Osteocyte (in vitro differentiated cells): ENCODE measurements around the gene CRTC3. TPM values are rescaled to one million over a fixed set of nuclear protein-coding genes. Genes with fewer than 3 reads are reported as not detected.
A peak's percentile ranks its signal among the peaks of the same experiment; 100 is the strongest.
"Not testable (repeated sequence)": the region's sequence is repeated elsewhere in the genome, so short reads cannot be mapped to it uniquely, and the experiment has no call there.

ENCODE experiments used
- DNase-seq: peaks from one replicate; pipeline ENCODE4 v3.0.0; 2021; ENCODE audit warnings: mixed read lengths; ENCODE audit not compliant: unreplicated experiment; ENCODE audit errors: extremely low spot score
- H3K27ac Mint-ChIP-seq: one replicate; pipeline ENCODE4 v1.8.0; 2021; ENCODE audit warnings: mild to moderate bottlenecking, mixed read lengths; ENCODE audit not compliant: unreplicated experiment
- H3K27me3 Mint-ChIP-seq: one replicate; pipeline ENCODE4 v1.8.0; 2021; ENCODE audit warnings: mixed read lengths; ENCODE audit not compliant: unreplicated experiment
- H3K36me3 Mint-ChIP-seq: one replicate; pipeline ENCODE4 v1.8.0; 2021; ENCODE audit warnings: mixed read lengths; ENCODE audit not compliant: unreplicated experiment
- H3K4me1 Mint-ChIP-seq: one replicate; pipeline ENCODE4 v1.8.0; 2021; ENCODE audit warnings: mixed read lengths; ENCODE audit not compliant: unreplicated experiment
- H3K4me3 Mint-ChIP-seq: one replicate; pipeline ENCODE4 v1.8.0; 2021; ENCODE audit warnings: mild to moderate bottlenecking, moderate library complexity, mixed read lengths; ENCODE audit not compliant: unreplicated experiment
- H3K9me3 Mint-ChIP-seq: one replicate; pipeline ENCODE4 v1.8.0; 2021; ENCODE audit warnings: mixed read lengths; ENCODE audit not compliant: unreplicated experiment
- total RNA-seq: library from RNA; stranded (reverse); gene quantifications from 2 replicates; pipeline ENCODE4 v1.2.1, GENCODE V29; 2021
- TF ChIP-seq, protein P1 (sequence below): fragments of 200-600 bp; sonication (generic); IDR thresholded peaks from 2 replicates; pipeline ENCODE4 v1.5.0; 2021; ENCODE audit warnings: antibody characterized with exemption, mild to moderate bottlenecking, moderate library complexity

The CRTC3 gene
- total RNA-seq, 1 donor from 2014 or later: 48.6 TPM

DNA sequence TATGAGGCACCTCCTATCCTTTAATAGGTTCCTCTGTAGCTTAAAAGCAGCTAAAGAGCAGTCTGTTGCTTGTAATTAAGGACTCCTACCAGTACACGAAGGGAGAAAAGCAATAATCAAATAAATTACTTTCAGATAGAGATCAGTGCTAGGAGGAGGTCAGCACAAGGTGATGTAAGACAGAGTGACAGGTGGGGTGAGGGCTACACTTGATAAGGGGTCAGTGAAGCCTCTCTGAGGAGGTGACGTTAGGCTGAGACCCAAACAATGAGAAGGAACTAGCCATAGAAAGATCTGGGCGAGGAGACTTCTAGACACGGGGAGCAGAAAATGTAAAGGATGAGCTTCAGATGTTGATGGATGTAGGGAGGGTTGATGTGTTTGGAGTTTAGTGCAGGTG lies 129.8 kb downstream of the CRTC3 start:
- peaks cover 19% of the 10 kb centered on the region for H3K4me1 Mint-ChIP-seq
- no peak overlapping the region for H3K27ac Mint-ChIP-seq
- H3K4me3 Mint-ChIP-seq: no peak overlapping the region

GRCh38 chr15:90660195-90660998 lies 130.7 kb downstream of the CRTC3 start:
- Mint-ChIP-seq H3K4me3 (no peak overlapping the region), H3K36me3 (no peaks in the 10 kb centered on the region), H3K27ac (peak overlapping the region; percentile 78), H3K9me3 (no peaks in the 10 kb centered on the region), H3K27me3 (no peaks in the 10 kb centered on the region), H3K4me1 (peaks cover 19% of the 10 kb centered on the region)
- no peak for DNase-seq
- TF ChIP-seq, protein P1, sequence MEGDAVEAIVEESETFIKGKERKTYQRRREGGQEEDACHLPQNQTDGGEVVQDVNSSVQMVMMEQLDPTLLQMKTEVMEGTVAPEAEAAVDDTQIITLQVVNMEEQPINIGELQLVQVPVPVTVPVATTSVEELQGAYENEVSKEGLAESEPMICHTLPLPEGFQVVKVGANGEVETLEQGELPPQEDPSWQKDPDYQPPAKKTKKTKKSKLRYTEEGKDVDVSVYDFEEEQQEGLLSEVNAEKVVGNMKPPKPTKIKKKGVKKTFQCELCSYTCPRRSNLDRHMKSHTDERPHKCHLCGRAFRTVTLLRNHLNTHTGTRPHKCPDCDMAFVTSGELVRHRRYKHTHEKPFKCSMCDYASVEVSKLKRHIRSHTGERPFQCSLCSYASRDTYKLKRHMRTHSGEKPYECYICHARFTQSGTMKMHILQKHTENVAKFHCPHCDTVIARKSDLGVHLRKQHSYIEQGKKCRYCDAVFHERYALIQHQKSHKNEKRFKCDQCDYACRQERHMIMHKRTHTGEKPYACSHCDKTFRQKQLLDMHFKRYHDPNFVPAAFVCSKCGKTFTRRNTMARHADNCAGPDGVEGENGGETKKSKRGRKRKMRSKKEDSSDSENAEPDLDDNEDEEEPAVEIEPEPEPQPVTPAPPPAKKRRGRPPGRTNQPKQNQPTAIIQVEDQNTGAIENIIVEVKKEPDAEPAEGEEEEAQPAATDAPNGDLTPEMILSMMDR: no peak

More for the DNA sequence above, 129.8 kb downstream of the CRTC3 start:
- Mint-ChIP-seq H3K9me3 (no peaks in the 10 kb centered on the region), H3K27me3 (no peaks in the 10 kb centered on the region), H3K36me3 (no peaks in the 10 kb centered on the region)
- no peak for DNase-seq
- TF ChIP-seq, protein P1: no peak

DNA sequence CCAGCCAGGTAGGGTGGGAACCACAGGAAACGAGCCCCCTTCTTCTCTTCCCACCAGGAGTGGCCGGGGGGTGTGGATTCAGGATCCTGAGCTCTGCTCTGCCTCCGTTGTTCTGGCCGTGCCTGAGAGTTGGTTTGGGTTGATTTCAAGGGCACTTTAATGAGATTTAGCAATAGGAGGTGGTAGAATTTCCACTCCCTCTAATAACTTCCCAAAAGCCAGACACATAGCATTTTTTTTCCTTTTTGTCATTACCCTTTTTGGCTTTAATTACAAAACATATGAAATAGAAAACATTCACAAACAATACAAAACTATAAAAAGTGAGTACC lies 131.2 kb downstream of the CRTC3 start:
- DNase-seq, H3K4me3 Mint-ChIP-seq, H3K36me3 Mint-ChIP-seq, H3K27me3 Mint-ChIP-seq, H3K9me3 Mint-ChIP-seq: not testable (repeated sequence)
- Mint-ChIP-seq H3K27ac (peak overlapping the region; percentile 78), H3K4me1 (peaks cover 19% of the 10 kb centered on the region)

DNA sequence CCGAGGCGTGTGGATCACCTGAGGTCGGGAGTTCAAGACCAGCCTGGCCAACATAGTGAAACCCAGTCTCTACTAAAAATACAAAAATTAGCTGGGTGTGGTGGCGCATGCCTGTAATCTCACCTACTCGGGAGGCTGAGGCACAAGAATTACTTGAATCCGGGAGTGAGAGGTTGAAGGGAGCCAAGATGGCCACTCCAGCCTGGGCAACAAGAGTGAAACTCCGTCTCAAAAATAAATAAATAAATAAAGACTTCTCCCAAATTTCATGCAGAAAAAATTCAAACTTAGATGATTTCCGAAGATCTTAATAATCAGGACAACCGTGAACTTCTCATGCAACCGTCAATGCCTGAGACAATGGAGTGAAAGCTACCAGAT lies 134.3 kb downstream of the CRTC3 start:
- not testable (repeated sequence) for H3K27ac Mint-ChIP-seq, H3K36me3 Mint-ChIP-seq, H3K9me3 Mint-ChIP-seq, DNase-seq, H3K4me3 Mint-ChIP-seq, H3K27me3 Mint-ChIP-seq
- peaks cover 30% of the 10 kb centered on the region for H3K4me1 Mint-ChIP-seq

DNA sequence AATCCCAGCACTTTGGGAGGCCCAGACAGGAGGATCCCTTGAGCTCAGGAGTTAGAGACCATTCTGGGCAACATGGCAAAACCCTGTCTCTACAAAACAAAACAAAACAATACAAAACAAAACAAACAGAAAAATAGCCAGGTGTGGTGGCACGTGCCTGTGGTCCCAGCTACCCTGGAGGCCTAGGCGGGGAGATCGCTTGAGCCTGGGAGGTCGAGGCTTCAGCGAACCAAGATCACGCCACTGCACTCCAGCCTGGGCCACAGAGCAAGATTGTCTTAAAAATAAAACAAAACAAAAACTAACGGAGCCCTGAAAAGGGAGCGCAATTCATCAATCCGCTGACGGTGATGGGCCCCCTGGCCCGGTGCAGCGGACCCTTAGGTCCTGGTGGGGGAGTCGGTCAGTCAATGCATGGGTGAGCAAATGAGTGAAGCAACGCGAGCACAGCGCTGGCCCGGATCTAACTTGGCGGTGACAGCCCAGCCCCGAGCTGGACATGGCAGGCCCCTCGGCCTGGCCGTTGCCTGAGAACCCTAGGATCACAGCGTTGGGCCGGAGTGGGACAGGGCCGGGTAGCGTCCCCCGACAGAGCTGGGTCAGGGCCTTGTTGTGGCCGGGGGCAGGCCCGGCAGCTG lies 135.0 kb downstream of the CRTC3 start:
- no peak for DNase-seq
- H3K4me1 Mint-ChIP-seq: peaks cover 28% of the 10 kb centered on the region
- no peaks in the 10 kb centered on the region for H3K36me3 Mint-ChIP-seq
- H3K9me3 Mint-ChIP-seq: no peaks in the 10 kb centered on the region
- TF ChIP-seq, protein P1: no peak
- peaks cover 4% of the 10 kb centered on the region for H3K27me3 Mint-ChIP-seq
- no peak overlapping the region for H3K4me3 Mint-ChIP-seq
- H3K27ac Mint-ChIP-seq: no peak overlapping the region
